HG02642 (cell line): ENCODE results near the gene MBNL2.

Experiments used
- ATAC-seq: cut with Tn5 transposase; IDR thresholded peaks from one replicate; pipeline ENCODE4 v1.9.1; 2021; ENCODE audit warnings: mild to moderate bottlenecking; ENCODE audit not compliant: unreplicated experiment, poor library complexity

MBNL2 gene

GRCh38 chr13:97231118-97231828, 9.1 kb downstream of the MBNL2 start:
- ATAC-seq = no peak

GRCh38 chr13:97231829-97232196, 9.7 kb downstream of the MBNL2 start:
- ATAC-seq = no peak

- no peak for ATAC-seq
These were observed 11.4 kb downstream of the MBNL2 start for GRCh38 chr13:97233499-97233898.

GRCh38 chr13:97234236-97234635, 12.1 kb downstream of the MBNL2 start:
- ATAC-seq = no peak

- ATAC-seq = no peak
These were observed 12.6 kb downstream of the MBNL2 start for GRCh38 chr13:97234742-97235141.

- no peak for ATAC-seq
These were observed 13.6 kb downstream of the MBNL2 start for GRCh38 chr13:97235549-97236231.

GRCh38 chr13:97237388-97237787, 15.3 kb downstream of the MBNL2 start:
- no peak for ATAC-seq

- no peak for ATAC-seq
These were observed 16.3 kb downstream of the MBNL2 start for GRCh38 chr13:97238432-97238831.

- ATAC-seq = no peak
These were observed 16.8 kb downstream of the MBNL2 start for GRCh38 chr13:97238883-97239282.

- no peak for ATAC-seq
These were observed 17.2 kb downstream of the MBNL2 start for GRCh38 chr13:97239306-97239705.

- no peak for ATAC-seq
These were observed 18.0 kb downstream of the MBNL2 start for GRCh38 chr13:97239943-97240787.

GRCh38 chr13:97240788-97241734, 18.9 kb downstream of the MBNL2 start:
- ATAC-seq = no peak

GRCh38 chr13:97241761-97242160, 19.6 kb downstream of the MBNL2 start:
- ATAC-seq = no peak

- ATAC-seq = no peak
These were observed 20.8 kb downstream of the MBNL2 start for GRCh38 chr13:97242755-97243497.

GRCh38 chr13:97243915-97244781, 22.0 kb downstream of the MBNL2 start:
- no peak for ATAC-seq

GRCh38 chr13:97245011-97245410, 22.9 kb downstream of the MBNL2 start:
- no peak for ATAC-seq

GRCh38 chr13:97246596-97247158, 24.5 kb downstream of the MBNL2 start:
- ATAC-seq = no peak

GRCh38 chr13:97248243-97248642, 26.1 kb downstream of the MBNL2 start:
- no peak for ATAC-seq
